ENCODE data around the gene TFG.

GRCh38 chr3:100730524-100730923 lies 21.2 kb downstream of the TFG start:
- no peak for TF ChIP-seq CTCF (conservative IDR thresholded peaks at IDR 0.05)
- TF ChIP-seq EZH2 (IDR thresholded peaks at IDR 0.05; ENCODE audit: low read depth): no peak

Data from PC-9 (cell line).